B cell (primary cell): ENCODE data around the gene TSPO2. TPM values are rescaled to one million over a fixed set of nuclear protein-coding genes. Genes with fewer than 3 reads are reported as not detected.
"Not testable (repeated sequence)": the region's sequence is repeated elsewhere in the genome, so short reads cannot be mapped to it uniquely, and the experiment has no call there.

Experiments used
- ATAC-seq: fragments of 200-7000 bp; cut with Tn5 transposase; one replicate; pipeline ENCODE4 v1.10.0; 2021; ENCODE audit warnings: low read depth, mild to moderate bottlenecking, moderate number of reproducible peaks, moderate library complexity
- CTCF ChIA-PET: fragments of 350-600 bp; sonication (Branson Sonifier 250); formaldehyde crosslinking; loops from one replicate; lab custom pipeline; 2021; ENCODE audit warnings: antibody characterized with exemption, inconsistent platforms; lab: Charles Lee
- POLR2A ChIA-PET: fragments of 350-600 bp; sonication (Branson Sonifier 250); formaldehyde crosslinking; loops from one replicate; lab custom pipeline; 2021; ENCODE audit warnings: antibody characterized with exemption; lab: Charles Lee
- DNase-seq: peaks from one replicate; pipeline ENCODE4 v3.0.0; 2013
- H2AFZ ChIP-seq: 2 replicates; pipeline ENCODE4 v1.6.1; 2012; ENCODE audit warnings: mild to moderate bottlenecking, low read depth, low read length; ENCODE audit not compliant: insufficient read depth, poor library complexity, severe bottlenecking
- H3K27ac ChIP-seq, 2 donors: 1 replicate in 1 of 2; 2 replicates in 1 of 2; pipeline ENCODE4 v1.5.1; 2012 to 2013; ENCODE audit warnings: low read length in 2 of 2, mild to moderate bottlenecking in 2 of 2, moderate library complexity in 1 of 2
- H3K27me3 ChIP-seq, 4 experiments: fragments of 200-600 bp in 1 of 4; sonication (generic) in 1 of 4; replicated peaks in 1 of 4; 1 replicate in 2 of 4; 2 replicates in 2 of 4; pipeline versions ENCODE4 v1.6.1 to v1.7.0; 2013 to 2016; ENCODE audit warnings: low read length in 3 of 4, mild to moderate bottlenecking in 2 of 4, mixed read lengths in 1 of 4, moderate library complexity in 1 of 4; ENCODE audit not compliant: insufficient read depth in 4 of 4, control insufficient read depth in 3 of 4; ENCODE audit errors: control extremely low read depth in 1 of 4
- H3K36me3 ChIP-seq, 2 experiments: replicated peaks in 1 of 2; 1 replicate in 1 of 2; 2 replicates in 1 of 2; pipeline versions ENCODE4 v1.6.1 to v1.7.1; 2013; ENCODE audit warnings: low read length in 1 of 2; ENCODE audit not compliant: insufficient read depth in 2 of 2, control insufficient read depth in 1 of 2; ENCODE audit errors: control extremely low read depth in 1 of 2, extremely low read depth in 1 of 2
- H3K4me1 ChIP-seq, 2 donors: fragments of 200-600 bp in 1 of 2; sonication (generic) in 1 of 2; 1 replicate in 1 of 2; 2 replicates in 1 of 2; pipeline versions ENCODE4 v1.5.1 to v1.6.1; 2013 to 2017; ENCODE audit warnings: low read length in 2 of 2; ENCODE audit not compliant: control insufficient read depth in 2 of 2, insufficient read depth in 2 of 2
- H3K4me2 ChIP-seq: replicated peaks from 2 replicates; pipeline ENCODE3; 2012; ENCODE audit warnings: mild to moderate bottlenecking, low read depth, low read length; ENCODE audit not compliant: poor library complexity, severe bottlenecking
- H3K4me3 ChIP-seq, 5 experiments: fragments of 200-600 bp in 1 of 5; sonication (generic) in 1 of 5; 1 replicate in 3 of 5; 2 replicates in 2 of 5; pipeline versions ENCODE4 v1.5.1 to v1.7.0; 2011 to 2016; ENCODE audit warnings: low read length in 4 of 5, mild to moderate bottlenecking in 4 of 5, low read depth in 2 of 5, control low read depth in 1 of 5, moderate library complexity in 1 of 5; ENCODE audit not compliant: insufficient read depth in 1 of 5; ENCODE audit errors: control extremely low read depth in 1 of 5, extremely low read depth in 1 of 5
- H3K79me2 ChIP-seq: fragments of 200-600 bp; sonication (generic); one replicate; pipeline ENCODE4 v1.6.0; 2016; ENCODE audit warnings: low read length; ENCODE audit not compliant: control insufficient read depth, insufficient read depth
- H3K9ac ChIP-seq: fragments of 200-600 bp; sonication (generic); 2 replicates; pipeline ENCODE4 v1.6.1; 2017; ENCODE audit warnings: mild to moderate bottlenecking, low read length, moderate library complexity
- H3K9me3 ChIP-seq, 3 donors: one replicate each; pipeline versions ENCODE4 v1.6.1 to v1.7.1; 2013; ENCODE audit warnings: low read length in 2 of 3; ENCODE audit not compliant: control insufficient read depth in 2 of 3, insufficient read depth in 1 of 3; ENCODE audit errors: control extremely low read depth in 1 of 3
- H4K20me1 ChIP-seq: 2 replicates; pipeline ENCODE4 v1.6.0; 2012; ENCODE audit warnings: mild to moderate bottlenecking, low read length; ENCODE audit not compliant: insufficient read depth, control insufficient read depth, poor library complexity, severe bottlenecking
- H3K27ac Mint-ChIP-seq: one replicate; pipeline ENCODE4 v1.8.0; 2021; ENCODE audit warnings: mixed read lengths
- H3K27me3 Mint-ChIP-seq: one replicate; pipeline ENCODE4 v1.8.0; 2021; ENCODE audit warnings: mixed read lengths
- H3K4me1 Mint-ChIP-seq: one replicate; pipeline ENCODE4 v1.8.0; 2021; ENCODE audit warnings: mixed read lengths
- H3K4me3 Mint-ChIP-seq: one replicate; pipeline ENCODE4 v1.8.0; 2021; ENCODE audit warnings: mixed read lengths
- H3K9me3 Mint-ChIP-seq: one replicate; pipeline ENCODE4 v1.8.0; 2022; ENCODE audit warnings: mixed read lengths; ENCODE audit not compliant: insufficient read depth
- CTCF ChIP-seq: fragments of 200-600 bp; IDR thresholded peaks from one replicate; pipeline ENCODE4 v1.8.0; 2022; ENCODE audit warnings: antibody characterized with exemption, mild to moderate bottlenecking
- WGBS: methylation state at CpG from one replicate; pipeline ENCODE4 v1.1.5; 2013; ENCODE audit warnings: missing lambda C conversion rate; ENCODE audit not compliant: insufficient coverage; 5-methylcytosine and 5-hydroxymethylcytosine counted together
- intact Hi-C: fragments of 100-400 bp; cut with micrococcal nuclease; formaldehyde crosslinking; loops from one replicate; pipeline ENCODE4 v1.10.0; 2022
- polyA plus RNA-seq: library from polyadenylated mRNA; depleted of rRNA; stranded (reverse); fragments of >200 nt; gene quantifications from 2 replicates; pipeline ENCODE4 v1.2.3, GENCODE V29; 2012
- total RNA-seq, 2 donors: library from RNA; stranded (reverse); fragments of 120-200 nt in 1 of 2; gene quantifications; 1 replicate in 1 of 2; 2 replicates in 1 of 2; pipeline versions ENCODE4 v1.2.3 to v1.2.4, GENCODE V29; 2013 to 2022

TSPO2 gene
- total and polyA plus RNA-seq, 2 donors (not counting 1 experiment from before 2014, with no cell fraction given) = not detected

- POLR2A ChIA-PET = not testable (repeated sequence)
Measured at GRCh38 chr6:41006217-41006616, 36.0 kb upstream of the TSPO2 start.

GRCh38 chr6:41006980-41007379 is 35.3 kb upstream of the TSPO2 start:
- H3K4me1 ChIP-seq, H3K9ac ChIP-seq, H3K36me3 ChIP-seq, POLR2A ChIA-PET, H3K9me3 Mint-ChIP-seq, H2AFZ ChIP-seq, H3K27ac ChIP-seq, H3K27ac Mint-ChIP-seq, ATAC-seq, H3K4me3 ChIP-seq, H3K4me1 Mint-ChIP-seq, H3K4me3 Mint-ChIP-seq, H4K20me1 ChIP-seq, H3K79me2 ChIP-seq, DNase-seq, H3K9me3 ChIP-seq, H3K4me2 ChIP-seq: not testable (repeated sequence)
- H3K27me3 Mint-ChIP-seq = peaks cover 29% of the 10 kb centered on the region
- peaks cover 0 to 20% (median 8%) of the 10 kb centered on the region in 4 experiments for H3K27me3 ChIP-seq
- CTCF ChIA-PET = interaction anchor here (0.7 kb wide), 1 partner anchor 192 kb away, joined by 3 read pairs; no protein-coding TSS in a partner anchor
- no CpG with 5 or more reads among the region's 4 CpGs for WGBS
- intact Hi-C loops = loop anchor here (1.0 kb wide), 2 partner anchors 21 to 64 kb away; no protein-coding TSS in a partner anchor

More at GRCh38 chr6:41006217-41006616, 36.0 kb upstream of the TSPO2 start:
- not testable (repeated sequence) for H3K9me3 Mint-ChIP-seq, H3K4me3 ChIP-seq, H3K9me3 ChIP-seq, H3K4me1 ChIP-seq, H3K4me1 Mint-ChIP-seq, H3K4me3 Mint-ChIP-seq, H4K20me1 ChIP-seq, H3K4me2 ChIP-seq, H3K9ac ChIP-seq, H3K79me2 ChIP-seq, H3K36me3 ChIP-seq, H3K27ac Mint-ChIP-seq, H3K27ac ChIP-seq, H2AFZ ChIP-seq
- intact Hi-C loops = loop anchor here (1.0 kb wide), 2 partner anchors 22 to 65 kb away; no protein-coding TSS in a partner anchor
- ATAC-seq = peak; percentile 72
- CTCF ChIA-PET = interaction anchor here (0.7 kb wide), 1 partner anchor 193 kb away, joined by 3 read pairs; no protein-coding TSS in a partner anchor
- 0% methylated on average over 3 of the region's 7 CpGs for WGBS
- DNase-seq = peak; percentile 76
- TF ChIP-seq CTCF = peak; percentile 91
- peaks cover 0 to 20% (median 9%) of the 10 kb centered on the region in 4 experiments for H3K27me3 ChIP-seq
- peaks cover 32% of the 10 kb centered on the region for H3K27me3 Mint-ChIP-seq
